ENCODE measurements around the gene EHD3. TPM values are rescaled to one million over a fixed set of nuclear protein-coding genes. Genes with fewer than 3 reads are reported as not detected.

Gene EHD3
- total and polyA plus RNA-seq, 2 of the 4 experiments (the other 2 are of a cell fraction) = 29.1 to 39.8 TPM

GRCh38 chr2:31277621-31278020, 43.7 kb downstream of the EHD3 start:
- Histone ChIP-seq H2BK120ac (ENCODE audit: low read depth, low read length) (no peak overlapping the region), H4K5ac (ENCODE audit: low read depth, low read length) (no peak overlapping the region), H3K79me1 (ENCODE audit: low read depth in 1 of 2, low read length in 2 of 2) (no peaks in the 10 kb centered on the region), H3K27me3 (ENCODE audit: control insufficient read depth, insufficient read depth, low read length) (0 out of 2 replicates have a peak, but pooled peaks cover 4% of the 10 kb centered on the region), H3K9ac (ENCODE audit: low read depth, low read length) (no peak overlapping the region), H2BK20ac (ENCODE audit: low read depth, low read length) (no peak overlapping the region), H3K56ac (ENCODE audit: extremely low read depth, insufficient read depth, low read length) (no peak overlapping the region), H4K91ac (ENCODE audit: insufficient read depth, low read depth, low read length) (no peak overlapping the region), H2AK9ac (replicated peaks; ENCODE audit: low read depth, low read length, poor library complexity) (no peak overlapping the region), H3K4me2 (ENCODE audit: low read depth, low read length) (no peak overlapping the region), H2BK5ac (ENCODE audit: low read depth, low read length, poor library complexity, severe bottlenecking) (no peak overlapping the region), H3K9me1 (ENCODE audit: insufficient read depth, low read length) (peaks cover 9% of the 10 kb centered on the region; the same call in 1 of the 2 replicates), H3K14ac (replicated peaks; ENCODE audit: low read depth, low read length) (no peak overlapping the region), H3K4me3 (ENCODE audit: insufficient read depth, low read depth, low read length) (no peak overlapping the region), H3K18ac (ENCODE audit: low read depth, low read length) (no peak overlapping the region), H2AK5ac (ENCODE audit: low read depth, low read length) (no peak overlapping the region), H3K23ac (ENCODE audit: low read depth, low read length) (no peak overlapping the region), H2BK15ac (ENCODE audit: low read depth, low read length) (no peak overlapping the region), H3K27ac (ENCODE audit: insufficient read depth, low read length) (no peak overlapping the region), H3K36me3 (ENCODE audit: control insufficient read depth, insufficient read depth, low read length) (no peaks in the 10 kb centered on the region), H3K9me3 (ENCODE audit: control insufficient read depth, insufficient read depth, low read length) (no peaks in the 10 kb centered on the region), H4K8ac (ENCODE audit: low read depth in 2 of 2, low read length in 2 of 2) (no peak overlapping the region), H4K20me1 (ENCODE audit: insufficient read depth, low read length) (no peaks in the 10 kb centered on the region), H3K4ac (ENCODE audit: low read depth, low read length) (no peak overlapping the region), H3K4me1 (ENCODE audit: control insufficient read depth, insufficient read depth, low read length) (peaks cover 14% of the 10 kb centered on the region; the same call in 1 of the 2 replicates), H2AFZ (replicated peaks; ENCODE audit: low read length, poor library complexity) (no peak overlapping the region)
- ChIA-PET CTCF (interaction anchor here (1.0 kb wide), 1 partner anchor 107 kb away, joined by 3 read pairs; no protein-coding TSS in a partner anchor), POLR2A (ENCODE audit: unreplicated experiment) (no interaction called here)
- no TSS peak for BruUV-seq (replicated peaks)
- DNase-seq = no peak
- no CpG with 5 or more reads among the region's 4 CpGs for WGBS, 2 experiments (ENCODE audit: extremely low coverage in 2 of 2, insufficient read length in 1 of 2)
- ATAC-seq (ENCODE audit: low read depth) = no peak
- no peak for TF ChIP-seq CEBPB (IDR thresholded peaks at IDR 0.05; ENCODE audit: low read depth, low read length)
- TF ChIP-seq CTCF (conservative IDR thresholded peaks at IDR 0.05; ENCODE audit: low read depth, low read length) = no peak
- TF ChIP-seq SMC3 (IDR thresholded peaks at IDR 0.05; ENCODE audit: low read depth, low read length) = no peak
- no peak for TF ChIP-seq ELK1 (IDR thresholded peaks at IDR 0.05; ENCODE audit: borderline replicate concordance, low read depth, low read length)
- TF ChIP-seq CHD1 (IDR thresholded peaks at IDR 0.05; ENCODE audit: low read depth, low read length) = no peak
- no peak for TF ChIP-seq MAFK (IDR thresholded peaks at IDR 0.05; ENCODE audit: low read depth, low read length)
- TF ChIP-seq NFE2L2 (IDR thresholded peaks at IDR 0.05; ENCODE audit: low read depth, low read length) = no peak
- no peak for TF ChIP-seq BHLHE40 (IDR thresholded peaks at IDR 0.05; ENCODE audit: low read depth, low read length)
- no peak for TF ChIP-seq RCOR1 (IDR thresholded peaks at IDR 0.05; ENCODE audit: insufficient replicate concordance, low read length)
- TF ChIP-seq MXI1 (IDR thresholded peaks at IDR 0.05; ENCODE audit: borderline replicate concordance, low read depth, low read length) = no peak
- intact Hi-C loops (cut with micrococcal nuclease) = no loop called here
- in situ Hi-C loops (cut with MboI; ENCODE audit: low sequenced_read_pairs) = no loop called here
- dilution Hi-C loops (cut with HindIII; ENCODE audit: low sequenced_read_pairs, unreplicated experiment) = no loop called here
